Measurements from ENCODE around the gene TTLL5. TPM values are rescaled to one million over a fixed set of nuclear protein-coding genes. Genes with fewer than 3 reads are reported as not detected.

The TTLL5 gene
- total RNA-seq, 2 experiments from 2014 or later: 19.8 to 26.4 TPM

DNA sequence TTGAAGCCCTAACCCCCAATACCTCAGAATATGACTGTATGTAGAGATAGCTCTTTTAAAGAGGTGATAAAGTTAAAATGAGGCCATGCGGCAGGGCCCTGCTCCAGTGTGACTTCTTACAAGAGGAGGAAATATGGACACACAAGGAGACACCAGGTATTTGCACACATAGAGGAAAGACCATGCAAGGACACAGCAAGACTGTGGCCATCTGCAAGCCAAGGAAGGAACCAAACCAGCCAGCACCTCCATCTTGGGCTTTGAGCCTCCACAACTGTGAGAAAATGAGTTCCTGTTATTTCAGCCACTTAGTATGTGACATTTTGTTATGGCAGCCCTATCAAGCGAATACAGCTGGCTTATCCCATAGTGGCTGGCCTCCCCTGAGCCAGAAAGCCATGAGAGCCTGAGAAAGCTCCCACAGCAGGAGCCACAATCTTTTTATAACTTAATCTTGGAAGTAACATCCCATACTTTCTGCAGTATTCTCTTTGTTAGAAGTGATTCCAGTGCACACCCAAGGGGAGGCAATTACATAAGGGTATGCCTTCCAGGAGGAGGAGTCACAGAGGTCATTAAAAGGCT is 272.8 kb downstream of the TTLL5 start:
- Mint-ChIP-seq H3K36me3 (ENCODE audit: low read depth) (no peaks in the 10 kb centered on the region), H3K4me1 (ENCODE audit: low read depth) (no peaks in the 10 kb centered on the region), H3K4me3 (no peak overlapping the region), H3K9me3 (no peaks in the 10 kb centered on the region), H3K27me3 (no peaks in the 10 kb centered on the region), H3K27ac (no peak overlapping the region)
- ATAC-seq (ENCODE audit: poor library complexity) (no peak), DNase-seq (no peak)
- H3K27me3 ChIP-seq (ENCODE audit: control insufficient read depth in 1 of 2, insufficient read depth in 2 of 2, low read length in 2 of 2): no peaks in the 10 kb centered on the region
- H3K27ac ChIP-seq (ENCODE audit: low read depth in 1 of 2, low read length in 2 of 2): no peak overlapping the region
- H3K4me3 ChIP-seq (ENCODE audit: low read length): no peak overlapping the region
- no peak for TF ChIP-seq CTCF (IDR thresholded peaks at IDR 0.05)
- no peaks in the 10 kb centered on the region for H3K9me3 ChIP-seq (ENCODE audit: control insufficient read depth in 1 of 2, insufficient read depth in 1 of 2, low read length in 2 of 2)
- no peaks in the 10 kb centered on the region for H3K4me1 ChIP-seq (ENCODE audit: insufficient read depth, low read length)
- no peaks in the 10 kb centered on the region for H3K36me3 ChIP-seq (ENCODE audit: insufficient read depth, low read length)
- intact Hi-C loops (cut with DNase I, micrococcal nuclease): no loop called here
- ChIA-PET CTCF (no interaction called here), POLR2A (no interaction called here)

DNA sequence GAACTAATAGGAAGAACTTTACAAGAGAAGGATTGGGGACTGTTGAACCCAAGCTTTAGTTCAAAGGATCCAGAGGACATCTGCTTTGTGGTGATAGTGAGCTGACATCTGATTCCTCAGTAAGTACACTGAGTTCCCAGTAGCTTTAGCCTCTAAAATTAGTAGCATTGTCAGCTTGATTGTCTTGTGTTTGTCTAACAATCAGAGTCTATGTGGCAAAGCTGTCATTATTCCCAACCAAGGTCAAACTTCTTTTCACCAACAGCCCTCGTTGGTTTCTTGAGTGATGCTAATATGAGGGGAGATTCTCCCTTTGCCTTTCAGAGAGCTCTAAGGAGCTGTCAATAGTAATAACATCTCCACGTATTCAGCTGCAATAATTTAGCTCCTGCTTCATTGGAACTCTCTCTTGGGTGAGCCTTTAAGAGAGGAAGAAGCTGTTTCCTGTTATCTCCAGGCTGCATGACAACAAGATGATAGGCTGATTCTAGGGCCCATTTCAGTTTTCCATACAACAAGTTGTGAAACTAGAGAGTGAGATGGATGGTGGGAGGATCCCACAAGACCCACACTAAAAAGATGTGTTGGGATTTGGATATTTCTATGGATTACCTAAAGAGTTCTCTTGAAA is 274.1 kb downstream of the TTLL5 start:
- no peak overlapping the region for H3K4me3 Mint-ChIP-seq
- TF ChIP-seq CTCF (IDR thresholded peaks at IDR 0.05): no peak
- H3K4me1 Mint-ChIP-seq (ENCODE audit: low read depth): no peaks in the 10 kb centered on the region
- no peaks in the 10 kb centered on the region for H3K36me3 ChIP-seq (ENCODE audit: insufficient read depth, low read length)
- no peaks in the 10 kb centered on the region for H3K9me3 ChIP-seq (ENCODE audit: control insufficient read depth in 1 of 2, insufficient read depth in 1 of 2, low read length in 2 of 2)
- H3K27me3 ChIP-seq (ENCODE audit: control insufficient read depth in 1 of 2, insufficient read depth in 2 of 2, low read length in 2 of 2): no peaks in the 10 kb centered on the region
- H3K4me1 ChIP-seq (ENCODE audit: insufficient read depth, low read length): no peaks in the 10 kb centered on the region
- H3K27ac Mint-ChIP-seq: no peak overlapping the region
- no peaks in the 10 kb centered on the region for H3K27me3 Mint-ChIP-seq
- no peaks in the 10 kb centered on the region for H3K36me3 Mint-ChIP-seq (ENCODE audit: low read depth)
- H3K27ac ChIP-seq (ENCODE audit: low read depth in 1 of 2, low read length in 2 of 2): no peak overlapping the region
- ChIA-PET CTCF (no interaction called here), POLR2A (no interaction called here)
- intact Hi-C loops (cut with DNase I, micrococcal nuclease): no loop called here
- ATAC-seq (ENCODE audit: poor library complexity): no peak
- H3K9me3 Mint-ChIP-seq: no peaks in the 10 kb centered on the region
- no peak overlapping the region for H3K4me3 ChIP-seq (ENCODE audit: low read length)
- no peak for DNase-seq

DNA sequence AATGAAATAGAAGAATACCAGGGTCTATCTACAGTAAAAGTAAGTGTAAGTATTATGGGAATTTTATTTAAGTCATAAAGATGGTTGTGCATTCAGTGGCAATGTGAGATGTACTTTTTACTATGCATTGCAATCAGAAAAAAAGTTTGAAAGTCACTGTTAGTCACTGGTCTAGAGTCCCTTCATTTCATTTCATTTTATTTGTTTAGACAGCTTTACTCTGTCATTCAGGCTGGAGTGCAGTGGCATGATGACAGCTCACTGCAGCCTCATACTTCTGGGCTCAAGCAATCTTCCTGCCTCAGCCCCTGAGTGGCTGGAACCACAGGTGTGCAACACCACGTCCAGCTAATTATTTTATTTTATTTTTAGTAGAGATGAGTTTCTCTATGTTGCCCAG is 278.2 kb downstream of the TTLL5 start:
- Histone ChIP-seq H3K4me1 (ENCODE audit: insufficient read depth, low read length) (no peaks in the 10 kb centered on the region), H3K27ac (ENCODE audit: low read depth in 1 of 2, low read length in 2 of 2) (no peak overlapping the region), H3K4me3 (ENCODE audit: low read length) (no peak overlapping the region), H3K9me3 (ENCODE audit: control insufficient read depth in 1 of 2, insufficient read depth in 1 of 2, low read length in 2 of 2) (no peaks in the 10 kb centered on the region), H3K36me3 (ENCODE audit: insufficient read depth, low read length) (peaks cover 4% of the 10 kb centered on the region), H3K27me3 (ENCODE audit: control insufficient read depth in 1 of 2, insufficient read depth in 2 of 2, low read length in 2 of 2) (no peaks in the 10 kb centered on the region)
- DNase-seq (no peak), ATAC-seq (ENCODE audit: poor library complexity) (no peak)
- no peak for TF ChIP-seq CTCF (IDR thresholded peaks at IDR 0.05)
- Mint-ChIP-seq H3K27ac (no peak overlapping the region), H3K4me1 (ENCODE audit: low read depth) (no peaks in the 10 kb centered on the region), H3K27me3 (no peaks in the 10 kb centered on the region), H3K36me3 (ENCODE audit: low read depth) (peaks cover 6% of the 10 kb centered on the region), H3K9me3 (no peaks in the 10 kb centered on the region), H3K4me3 (no peak overlapping the region)
- intact Hi-C loops (cut with DNase I, micrococcal nuclease): no loop called here
- CTCF ChIA-PET: no interaction called here
- POLR2A ChIA-PET: no interaction called here

Data from CD4-positive, alpha-beta T cell (primary cell).